Measurements from ENCODE around the gene SCUBE1.

DNA sequence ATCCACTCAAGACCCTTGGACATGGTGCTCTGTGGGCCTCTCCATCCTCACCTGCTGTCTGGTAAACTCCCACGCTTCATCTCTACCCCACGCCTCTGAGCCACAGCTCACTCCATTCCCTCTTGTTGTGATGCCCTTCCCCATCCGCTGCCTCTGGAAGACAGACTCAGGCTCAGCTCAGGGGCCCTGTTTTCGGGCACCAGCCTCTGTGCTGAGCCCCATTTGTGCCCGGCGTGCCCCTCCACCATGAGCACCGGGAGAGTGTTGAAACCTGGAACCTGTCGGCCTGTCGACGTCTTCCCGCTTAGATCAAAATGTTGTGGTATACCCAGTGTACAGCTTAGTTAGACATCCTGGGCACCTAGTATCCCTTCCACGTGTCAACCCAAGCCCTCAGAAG, 6.5 kb upstream of the SCUBE1 start:
- TF ChIP-seq EZH2phosphoT487 (IDR thresholded peaks at IDR 0.05; ENCODE audit: insufficient read depth, low read depth) (no peak), EZH2 (IDR thresholded peaks at IDR 0.05; ENCODE audit: insufficient read depth, poor library complexity, severe bottlenecking) (no peak)

Measured in GM23248 (cell line).